Activated T-helper 1 cell treated with anti-CD3 and anti-CD28 coated beads, Interleukin-12 subunit alpha, Interleukin-12 subunit beta, Interleukin-2, Interleukin-4 antibody, amounts not matched to agents 30 ng/mL and 10 ng/mL and 1 ng/mL, durations not matched to agents 14 hours and 24 hours and 36 hours (primary cell): ENCODE data around the gene PNMA6A. TPM values are rescaled to one million over a fixed set of nuclear protein-coding genes. Genes with fewer than 3 reads are reported as not detected.
"Not testable (repeated sequence)": the region's sequence is repeated elsewhere in the genome, so short reads cannot be mapped to it uniquely, and the experiment has no call there.

Source experiments
- DNase-seq: peaks from one replicate; pipeline ENCODE4 v3.0.0; 2021; ENCODE audit warnings: low spot score
- H3K27ac Mint-ChIP-seq: one replicate; pipeline ENCODE4 v1.8.0; 2021; ENCODE audit warnings: mild to moderate bottlenecking, mixed read lengths
- H3K27me3 Mint-ChIP-seq: one replicate; pipeline ENCODE4 v1.8.0; 2022; ENCODE audit warnings: mild to moderate bottlenecking, moderate library complexity, mixed read lengths; ENCODE audit not compliant: insufficient read depth
- H3K36me3 Mint-ChIP-seq: one replicate; pipeline ENCODE4 v1.8.0; 2021; ENCODE audit warnings: low read depth, mixed read lengths
- H3K4me1 Mint-ChIP-seq: one replicate; pipeline ENCODE4 v1.8.0; 2021; ENCODE audit warnings: low read depth, mixed read lengths
- H3K4me3 Mint-ChIP-seq: one replicate; pipeline ENCODE4 v1.8.0; 2021; ENCODE audit warnings: mild to moderate bottlenecking, moderate library complexity, mixed read lengths
- H3K9me3 Mint-ChIP-seq: one replicate; pipeline ENCODE4 v1.8.0; 2021; ENCODE audit warnings: mixed read lengths
- intact Hi-C: fragments of 100-400 bp; cut with micrococcal nuclease; formaldehyde crosslinking; loops from one replicate; pipeline ENCODE4 v1.15.1; 2024
- total RNA-seq: library from RNA; stranded (reverse); gene quantifications from 2 replicates; pipeline ENCODE4 v1.2.3, GENCODE V29; 2022

The PNMA6A gene
- total RNA-seq, 1 donor from 2014 or later = 0.73 TPM

DNA sequence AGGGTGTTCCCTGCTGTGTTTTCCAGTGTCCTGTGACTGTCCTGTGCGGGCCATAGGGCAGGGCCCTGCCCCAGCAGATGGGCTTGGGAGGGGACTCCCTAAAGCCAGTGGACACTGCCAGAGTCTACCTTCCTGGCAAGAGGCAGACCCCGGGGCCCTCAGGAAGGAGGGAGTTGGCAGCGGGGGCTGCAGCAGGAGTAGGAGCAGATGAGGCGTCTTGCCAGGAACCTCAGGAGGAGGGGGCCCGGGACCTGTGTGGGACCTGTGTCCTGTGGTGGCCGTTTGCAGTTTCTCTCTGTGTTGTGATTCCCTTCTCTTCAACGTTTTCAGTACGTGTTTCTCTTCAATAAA, 12.2 kb upstream of the PNMA6A start:
- Mint-ChIP-seq H3K9me3 (no peaks in the 10 kb centered on the region), H3K27ac (no peak overlapping the region), H3K4me1 (no peaks in the 10 kb centered on the region), H3K27me3 (peaks cover 12% of the 10 kb centered on the region), H3K4me3 (no peak overlapping the region), H3K36me3 (no peaks in the 10 kb centered on the region)
- no peak for DNase-seq
- intact Hi-C loops = no loop called here

DNA sequence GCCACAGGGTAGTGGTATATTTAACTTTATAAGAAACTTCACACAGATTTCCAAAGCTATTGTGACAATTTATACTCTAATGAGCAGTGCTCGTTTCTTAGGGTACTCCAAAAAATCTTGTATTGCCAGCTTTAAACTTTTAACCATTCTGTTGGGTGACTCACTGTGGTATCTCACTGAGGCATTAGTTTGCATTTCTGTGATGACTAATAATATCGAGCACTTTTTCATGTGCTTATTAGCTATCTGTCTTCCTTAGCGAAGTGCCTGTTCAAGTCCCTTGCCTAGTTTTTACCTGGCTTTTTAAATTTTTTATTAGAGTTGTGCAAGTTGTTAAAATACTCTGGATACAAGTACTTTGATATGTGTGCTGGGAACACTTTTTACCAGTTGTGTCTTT, 10.5 kb upstream of the PNMA6A start:
- no peaks in the 10 kb centered on the region for H3K4me1 Mint-ChIP-seq
- H3K4me3 Mint-ChIP-seq = no peak overlapping the region
- no peak overlapping the region for H3K27ac Mint-ChIP-seq
- no peaks in the 10 kb centered on the region for H3K36me3 Mint-ChIP-seq
- peaks cover 8% of the 10 kb centered on the region for H3K27me3 Mint-ChIP-seq
- no peak for DNase-seq
- intact Hi-C loops = no loop called here
- H3K9me3 Mint-ChIP-seq = no peaks in the 10 kb centered on the region

GRCh38 chrX:153063315-153063714, 8.9 kb upstream of the PNMA6A start:
- no peaks in the 10 kb centered on the region for H3K36me3 Mint-ChIP-seq
- H3K27me3 Mint-ChIP-seq = peaks cover 3% of the 10 kb centered on the region
- H3K4me1 Mint-ChIP-seq = no peaks in the 10 kb centered on the region
- intact Hi-C loops = no loop called here
- DNase-seq = no peak
- no peak overlapping the region for H3K27ac Mint-ChIP-seq
- no peak overlapping the region for H3K4me3 Mint-ChIP-seq
- H3K9me3 Mint-ChIP-seq = no peaks in the 10 kb centered on the region

DNA sequence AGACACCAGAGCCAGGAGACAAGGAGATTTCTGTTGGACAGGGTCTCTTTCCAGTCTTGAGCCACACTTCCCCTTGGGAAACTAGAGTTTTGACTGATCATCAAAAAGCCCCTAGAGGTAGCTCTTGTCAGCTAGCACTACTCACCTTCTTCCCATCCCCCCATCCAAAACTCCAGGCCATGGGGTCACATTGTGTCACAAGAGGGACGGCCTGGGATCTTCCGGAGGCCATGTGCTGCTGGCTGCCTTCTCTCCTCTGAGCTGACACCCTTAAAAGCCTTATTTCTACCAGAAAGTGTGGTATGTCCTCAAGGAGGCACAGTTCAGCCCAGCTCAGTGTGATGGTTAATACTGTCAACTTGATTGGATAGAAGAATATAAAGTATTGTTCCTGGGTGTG, 8.2 kb upstream of the PNMA6A start:
- Mint-ChIP-seq H3K36me3 (no peaks in the 10 kb centered on the region), H3K4me1 (no peaks in the 10 kb centered on the region), H3K27ac (no peak overlapping the region), H3K27me3 (peaks cover 3% of the 10 kb centered on the region), H3K9me3 (no peaks in the 10 kb centered on the region), H3K4me3 (no peak overlapping the region)
- no peak for DNase-seq
- intact Hi-C loops = no loop called here

DNA sequence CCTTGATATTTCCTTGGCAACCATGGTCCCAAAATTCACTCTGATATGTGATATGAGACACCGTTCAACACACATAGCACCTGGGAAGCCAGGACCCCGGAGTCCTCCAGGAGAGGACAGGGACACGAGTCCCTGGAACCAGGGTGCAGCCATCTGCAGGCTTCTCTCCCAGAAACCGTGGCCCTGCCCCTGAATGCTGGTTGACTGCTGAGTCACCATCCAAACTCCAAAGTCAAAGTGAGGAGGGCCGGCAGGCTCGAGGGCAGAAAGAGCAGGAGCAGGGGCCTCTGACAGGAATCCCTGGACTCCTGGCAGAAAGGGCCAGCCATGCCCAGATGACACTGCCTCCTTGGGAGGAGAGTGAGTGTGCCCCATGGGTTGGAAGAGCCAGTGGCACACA, 6.9 kb upstream of the PNMA6A start:
- Mint-ChIP-seq H3K4me1 (no peaks in the 10 kb centered on the region), H3K4me3 (no peak overlapping the region), H3K27ac (no peak overlapping the region), H3K9me3 (no peaks in the 10 kb centered on the region), H3K36me3 (no peaks in the 10 kb centered on the region), H3K27me3 (peaks cover 3% of the 10 kb centered on the region)
- intact Hi-C loops = no loop called here
- DNase-seq = no peak

DNA sequence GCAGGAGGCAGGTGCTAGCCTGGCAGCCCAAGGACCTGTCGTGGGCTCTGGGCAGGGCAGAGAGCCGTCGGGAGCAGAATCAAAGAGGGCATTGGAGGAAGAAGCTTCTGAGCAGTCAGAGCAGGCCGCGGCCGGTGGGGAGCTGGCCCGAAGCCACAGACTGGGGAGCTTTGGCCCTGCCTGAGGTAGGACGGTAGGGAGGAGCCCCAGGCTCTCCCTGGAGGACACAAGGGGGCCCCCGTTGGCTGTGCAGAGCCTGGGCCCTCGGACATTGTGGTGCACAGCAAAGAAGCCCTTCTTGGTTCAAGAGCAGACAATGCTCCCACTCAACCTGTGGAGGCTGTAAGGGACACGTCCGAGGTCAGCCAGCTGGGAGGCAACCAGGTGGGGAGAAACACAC, 5.9 kb upstream of the PNMA6A start:
- H3K27ac Mint-ChIP-seq, H3K4me3 Mint-ChIP-seq, intact Hi-C loops, H3K4me1 Mint-ChIP-seq, H3K27me3 Mint-ChIP-seq, DNase-seq, H3K36me3 Mint-ChIP-seq, H3K9me3 Mint-ChIP-seq: not testable (repeated sequence)

- H3K36me3 Mint-ChIP-seq = not testable (repeated sequence)
Measured at GRCh38 chrX:153073331-153073730, 1.1 kb downstream of the PNMA6A start.

GRCh38 chrX:153074262-153074899, 2.1 kb downstream of the PNMA6A start:
- Mint-ChIP-seq H3K4me3 (no peak overlapping the region), H3K9me3 (no peaks in the 10 kb centered on the region), H3K27ac (no peak overlapping the region), H3K36me3 (no peaks in the 10 kb centered on the region), H3K4me1 (no peaks in the 10 kb centered on the region), H3K27me3 (no peaks in the 10 kb centered on the region)
- intact Hi-C loops = no loop called here
- DNase-seq = no peak

More at GRCh38 chrX:153073331-153073730, 1.1 kb downstream of the PNMA6A start:
- H3K9me3 Mint-ChIP-seq, H3K4me1 Mint-ChIP-seq, DNase-seq, H3K4me3 Mint-ChIP-seq, H3K27ac Mint-ChIP-seq, intact Hi-C loops, H3K27me3 Mint-ChIP-seq: not testable (repeated sequence)

DNA sequence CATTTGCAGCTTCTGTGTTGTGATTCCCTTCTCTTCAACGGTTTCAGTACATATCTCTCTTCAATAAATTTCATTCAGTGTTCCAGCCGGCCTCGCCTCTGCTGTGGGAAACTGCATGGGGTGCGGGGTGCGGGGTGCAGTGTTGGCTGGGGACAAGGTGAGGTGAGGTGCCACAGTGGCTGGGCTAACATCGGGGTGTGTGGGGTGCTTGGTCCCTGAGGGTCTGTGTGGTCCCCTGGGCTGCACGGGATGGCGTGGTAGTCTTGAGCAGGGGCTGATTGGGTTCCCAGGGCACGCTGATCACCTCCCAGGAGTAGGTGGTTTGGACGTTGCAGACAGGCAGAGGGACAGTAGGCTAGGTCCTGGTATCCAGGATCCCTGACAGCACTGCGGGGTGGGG, 2.7 kb downstream of the PNMA6A start:
- no peaks in the 10 kb centered on the region for H3K4me1 Mint-ChIP-seq
- intact Hi-C loops = no loop called here
- H3K36me3 Mint-ChIP-seq = no peaks in the 10 kb centered on the region
- H3K4me3 Mint-ChIP-seq = peak overlapping the region; percentile 7
- DNase-seq = no peak
- no peaks in the 10 kb centered on the region for H3K9me3 Mint-ChIP-seq
- no peaks in the 10 kb centered on the region for H3K27me3 Mint-ChIP-seq
- H3K27ac Mint-ChIP-seq = no peak overlapping the region

DNA sequence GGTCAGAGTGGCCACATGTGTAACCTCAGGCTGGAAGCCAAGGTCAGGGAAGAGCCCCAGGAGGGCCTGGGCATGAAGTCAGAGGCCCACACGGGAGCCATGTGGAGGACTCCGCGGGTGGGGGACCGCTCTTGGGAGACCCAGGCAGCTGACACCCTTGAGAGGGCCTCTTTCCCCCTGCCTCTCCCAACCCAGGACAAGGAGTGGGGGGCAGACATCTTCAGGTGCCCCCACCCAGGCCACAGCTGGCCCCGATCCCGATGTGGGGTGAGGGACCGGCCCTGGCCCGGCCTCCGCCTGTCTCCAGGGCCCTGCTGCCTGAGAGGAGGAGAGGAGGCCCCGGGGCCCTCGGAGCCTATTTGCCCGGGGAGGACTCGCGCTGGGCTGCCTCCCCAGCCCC, 3.1 kb downstream of the PNMA6A start:
- Mint-ChIP-seq H3K27ac (no peak overlapping the region), H3K36me3 (no peaks in the 10 kb centered on the region), H3K4me1 (no peaks in the 10 kb centered on the region), H3K27me3 (no peaks in the 10 kb centered on the region), H3K9me3 (no peaks in the 10 kb centered on the region), H3K4me3 (no peak overlapping the region)
- DNase-seq = no peak
- intact Hi-C loops = no loop called here

GRCh38 chrX:153077437-153078135, 5.3 kb downstream of the PNMA6A start:
- H3K27ac Mint-ChIP-seq, DNase-seq, intact Hi-C loops, H3K36me3 Mint-ChIP-seq, H3K27me3 Mint-ChIP-seq, H3K9me3 Mint-ChIP-seq, H3K4me1 Mint-ChIP-seq, H3K4me3 Mint-ChIP-seq: not testable (repeated sequence)

DNA sequence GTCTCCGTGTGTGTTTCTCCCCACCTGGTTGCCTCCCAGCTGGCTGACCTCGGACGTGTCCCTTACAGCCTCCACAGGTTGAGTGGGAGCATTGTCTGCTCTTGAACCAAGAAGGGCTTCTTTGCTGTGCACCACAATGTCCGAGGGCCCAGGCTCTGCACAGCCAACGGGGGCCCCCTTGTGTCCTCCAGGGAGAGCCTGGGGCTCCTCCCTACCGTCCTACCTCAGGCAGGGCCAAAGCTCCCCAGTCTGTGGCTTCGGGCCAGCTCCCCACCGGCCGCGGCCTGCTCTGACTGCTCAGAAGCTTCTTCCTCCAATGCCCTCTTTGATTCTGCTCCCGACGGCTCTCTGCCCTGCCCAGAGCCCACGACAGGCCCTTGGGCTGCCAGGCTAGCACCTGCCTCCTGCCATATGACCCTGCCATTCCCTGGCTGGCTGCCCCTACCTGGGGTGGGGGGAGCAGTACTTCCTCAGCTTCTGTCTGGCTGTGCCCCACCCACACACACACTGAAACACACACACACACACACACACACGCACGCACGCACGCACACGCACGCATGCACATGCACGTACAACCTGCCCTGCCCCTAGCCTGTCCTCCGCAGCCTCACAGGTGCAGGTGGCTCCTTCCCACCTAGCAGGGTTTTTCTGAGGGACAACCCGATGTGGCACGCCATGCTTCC, 11.1 kb downstream of the PNMA6A start:
- DNase-seq, H3K9me3 Mint-ChIP-seq, intact Hi-C loops, H3K27me3 Mint-ChIP-seq, H3K4me1 Mint-ChIP-seq, H3K36me3 Mint-ChIP-seq, H3K4me3 Mint-ChIP-seq, H3K27ac Mint-ChIP-seq: not testable (repeated sequence)

DNA sequence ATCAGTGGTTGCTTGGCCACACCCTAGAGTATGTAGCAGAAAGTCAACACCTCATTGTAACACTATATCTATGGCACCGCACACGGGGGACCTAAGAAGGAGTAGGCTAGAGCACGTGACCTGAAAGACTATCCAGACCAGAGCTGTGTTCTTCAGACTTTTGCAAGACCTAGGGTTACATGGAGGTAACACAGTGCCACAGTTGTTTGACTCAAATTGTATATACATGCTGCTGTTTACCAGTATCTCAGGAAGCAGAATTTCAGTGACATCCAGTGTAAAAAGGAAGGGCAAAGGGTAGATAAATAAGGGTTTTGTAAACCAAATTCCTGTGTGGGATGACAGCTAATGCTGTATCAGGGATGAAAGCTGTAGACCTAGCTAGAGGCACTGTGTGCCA, 30.2 kb downstream of the PNMA6A start:
- H3K4me1 Mint-ChIP-seq = peaks cover 8% of the 10 kb centered on the region
- H3K9me3 Mint-ChIP-seq = peaks cover 15% of the 10 kb centered on the region
- H3K27me3 Mint-ChIP-seq = no peaks in the 10 kb centered on the region
- DNase-seq = no peak
- intact Hi-C loops = no loop called here
- H3K36me3 Mint-ChIP-seq = no peaks in the 10 kb centered on the region
- no peak overlapping the region for H3K27ac Mint-ChIP-seq
- no peak overlapping the region for H3K4me3 Mint-ChIP-seq
